Ascending aorta (tissue), 2 donors: ENCODE results near the gene STAMBPL1. TPM values are rescaled to one million over a fixed set of nuclear protein-coding genes. Genes with fewer than 3 reads are reported as not detected.

Experiments
- DNase-seq, 2 donors: peaks; one replicate each; pipeline ENCODE4 v3.0.0-alpha.2; 2019; ENCODE audit warnings: low spot score in 2 of 2
- H3K27ac ChIP-seq, 2 donors: fragments of 200-600 bp; sonication (generic); one replicate each; pipeline ENCODE4 v1.5.1; 2016 to 2017; ENCODE audit warnings: mild to moderate bottlenecking in 1 of 2
- H3K27me3 ChIP-seq: fragments of 200-600 bp; sonication (generic); one replicate; pipeline ENCODE4 v1.5.1; 2017
- H3K36me3 ChIP-seq, 2 donors: fragments of 200-600 bp; sonication (generic); one replicate each; pipeline ENCODE4 v1.5.1; 2016
- H3K4me1 ChIP-seq, 2 donors: fragments of 200-600 bp; sonication (generic); one replicate each; pipeline ENCODE4 v1.5.1; 2016 to 2017; ENCODE audit warnings: mild to moderate bottlenecking in 1 of 2
- H3K4me3 ChIP-seq, 2 donors: fragments of 200-600 bp; sonication (generic); one replicate each; pipeline ENCODE4 v1.5.1; 2016 to 2017; ENCODE audit warnings: mild to moderate bottlenecking in 1 of 2
- H3K9me3 ChIP-seq, 2 donors: fragments of 200-600 bp; sonication (generic); one replicate each; pipeline ENCODE4 v1.5.1; 2016
- intact Hi-C: fragments of 100-400 bp; cut with DNase I; formaldehyde crosslinking; loops from one replicate; pipeline ENCODE4 v1.15.1; 2023
- total RNA-seq: library from RNA; depleted of rRNA; stranded (reverse); fragments of >200 nt; gene quantifications from one replicate; pipeline ENCODE4 v1.1.0, GENCODE V29; 2016
- TF ChIP-seq, protein P1 (sequence below), 3 experiments: fragments of 200-600 bp in 2 of 3; fragments of 450-650 bp in 1 of 3; sonication (generic) in 2 of 3; IDR thresholded peaks; one replicate each; pipeline ENCODE4 v1.5.1; 2016 to 2019; ENCODE audit warnings: antibody characterized with exemption in 3 of 3, mild to moderate bottlenecking in 1 of 3, moderate library complexity in 1 of 3

STAMBPL1 gene
- total RNA-seq, 1 donor from 2014 or later: 37.0 TPM

DNA sequence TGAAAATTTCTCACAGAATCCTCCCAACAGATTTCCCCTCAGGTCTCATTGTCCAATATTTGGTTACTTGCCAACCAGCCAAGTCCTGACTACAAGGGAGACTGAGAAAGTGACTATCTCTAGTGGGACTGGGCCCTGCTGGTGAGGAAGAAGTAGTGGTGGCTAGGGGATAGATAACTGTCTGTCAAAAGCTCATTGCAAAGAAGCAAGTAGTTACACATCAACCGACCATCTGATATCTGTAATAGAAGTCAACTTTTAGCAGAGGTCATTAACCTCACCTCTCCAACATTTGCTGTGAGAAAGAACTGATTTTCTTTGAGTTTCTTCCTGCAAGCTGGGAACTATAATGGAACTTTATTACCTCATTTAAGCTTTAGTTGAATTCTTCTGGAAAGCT lies 15.2 kb downstream of the STAMBPL1 start:
- no peak overlapping the region for H3K27ac ChIP-seq
- no peaks in the 10 kb centered on the region for H3K27me3 ChIP-seq
- no peak for DNase-seq
- no peak overlapping the region for H3K4me3 ChIP-seq
- no peaks in the 10 kb centered on the region for H3K36me3 ChIP-seq
- intact Hi-C loops: no loop called here
- no peaks in the 10 kb centered on the region for H3K9me3 ChIP-seq
- no peaks in the 10 kb centered on the region for H3K4me1 ChIP-seq
- TF ChIP-seq, protein P1, sequence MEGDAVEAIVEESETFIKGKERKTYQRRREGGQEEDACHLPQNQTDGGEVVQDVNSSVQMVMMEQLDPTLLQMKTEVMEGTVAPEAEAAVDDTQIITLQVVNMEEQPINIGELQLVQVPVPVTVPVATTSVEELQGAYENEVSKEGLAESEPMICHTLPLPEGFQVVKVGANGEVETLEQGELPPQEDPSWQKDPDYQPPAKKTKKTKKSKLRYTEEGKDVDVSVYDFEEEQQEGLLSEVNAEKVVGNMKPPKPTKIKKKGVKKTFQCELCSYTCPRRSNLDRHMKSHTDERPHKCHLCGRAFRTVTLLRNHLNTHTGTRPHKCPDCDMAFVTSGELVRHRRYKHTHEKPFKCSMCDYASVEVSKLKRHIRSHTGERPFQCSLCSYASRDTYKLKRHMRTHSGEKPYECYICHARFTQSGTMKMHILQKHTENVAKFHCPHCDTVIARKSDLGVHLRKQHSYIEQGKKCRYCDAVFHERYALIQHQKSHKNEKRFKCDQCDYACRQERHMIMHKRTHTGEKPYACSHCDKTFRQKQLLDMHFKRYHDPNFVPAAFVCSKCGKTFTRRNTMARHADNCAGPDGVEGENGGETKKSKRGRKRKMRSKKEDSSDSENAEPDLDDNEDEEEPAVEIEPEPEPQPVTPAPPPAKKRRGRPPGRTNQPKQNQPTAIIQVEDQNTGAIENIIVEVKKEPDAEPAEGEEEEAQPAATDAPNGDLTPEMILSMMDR (IDR thresholded peaks at IDR 0.05): no peak

DNA sequence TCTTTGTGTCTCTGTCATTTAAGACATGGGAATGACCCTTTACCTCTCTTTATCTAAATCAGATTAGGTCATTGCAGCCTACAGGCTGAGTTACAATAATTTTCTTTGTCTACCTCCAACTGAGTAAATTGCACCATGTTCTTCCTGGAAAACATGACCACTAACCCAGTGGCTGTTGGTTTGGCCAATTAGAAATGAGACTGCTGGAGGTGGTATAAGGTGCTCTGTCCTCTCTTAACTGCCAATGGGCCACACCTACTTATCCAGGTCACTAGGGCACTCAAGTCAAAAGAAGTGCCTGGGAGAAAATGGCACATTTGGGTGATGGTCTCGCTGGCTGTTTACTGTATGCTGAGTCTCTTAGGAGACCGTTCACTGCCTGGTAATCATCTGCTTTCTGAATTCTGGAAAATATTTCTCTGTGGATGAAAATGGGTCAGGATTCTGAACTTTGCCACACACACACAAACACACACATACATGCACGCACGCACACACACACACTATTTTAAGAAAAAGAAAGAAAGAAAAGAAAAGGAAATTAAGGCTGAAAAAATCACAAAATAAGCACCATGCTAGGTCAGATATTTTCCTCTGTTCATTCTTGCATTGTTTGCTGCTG lies 16.4 kb downstream of the STAMBPL1 start:
- TF ChIP-seq, protein P1 (IDR thresholded peaks at IDR 0.05): no peak
- Histone ChIP-seq H3K9me3 (no peaks in the 10 kb centered on the region), H3K27me3 (no peaks in the 10 kb centered on the region), H3K27ac (no peak overlapping the region), H3K4me3 (no peak overlapping the region), H3K4me1 (no peaks in the 10 kb centered on the region), H3K36me3 (no peaks in the 10 kb centered on the region)
- DNase-seq: no peak
- intact Hi-C loops: no loop called here

DNA sequence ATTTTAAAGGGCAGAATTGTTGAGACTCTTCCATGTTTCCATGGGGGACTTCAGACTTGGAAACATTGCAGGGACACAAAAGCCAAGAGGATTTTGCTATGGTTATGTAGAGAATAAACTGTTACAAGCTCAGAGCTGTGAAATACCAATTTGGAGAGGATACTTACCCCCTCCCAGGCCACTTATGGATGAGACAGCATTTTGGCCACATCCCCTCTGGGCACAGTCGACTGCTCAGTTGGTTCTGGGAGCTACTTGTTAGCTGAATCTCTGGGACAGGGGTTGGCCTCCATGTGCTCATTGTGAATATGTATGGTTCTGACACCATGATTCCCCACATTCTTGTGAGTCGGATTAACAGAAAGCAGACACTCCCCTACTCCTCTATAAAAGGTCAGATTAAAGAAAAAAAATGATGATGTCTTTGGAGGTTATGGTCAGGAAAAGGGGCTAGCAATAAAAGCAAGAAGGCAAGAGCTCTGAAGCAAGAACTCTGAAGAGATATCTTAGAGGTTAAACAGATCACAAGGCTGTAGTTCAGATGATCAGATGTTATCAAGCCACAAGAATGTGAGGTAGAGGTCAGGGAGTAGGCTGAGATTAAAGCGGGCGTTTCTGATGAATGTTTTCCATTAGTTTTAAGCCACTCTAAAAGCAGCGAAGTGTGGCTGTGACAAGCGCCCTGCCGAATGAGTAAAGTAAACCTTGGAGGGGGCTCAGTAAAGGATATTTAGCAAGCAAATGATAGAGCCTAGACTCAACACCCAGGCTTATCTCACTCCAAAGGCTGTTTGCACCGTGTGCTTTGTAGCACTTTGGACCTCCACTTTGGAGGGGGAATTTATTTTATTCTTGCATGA lies 17.2 kb downstream of the STAMBPL1 start:
- Histone ChIP-seq H3K9me3 (no peaks in the 10 kb centered on the region), H3K4me1 (no peaks in the 10 kb centered on the region), H3K4me3 (no peak overlapping the region), H3K36me3 (no peaks in the 10 kb centered on the region), H3K27ac (no peak overlapping the region), H3K27me3 (no peaks in the 10 kb centered on the region)
- intact Hi-C loops: no loop called here
- no peak for DNase-seq
- TF ChIP-seq, protein P1 (IDR thresholded peaks at IDR 0.05): no peak

DNA sequence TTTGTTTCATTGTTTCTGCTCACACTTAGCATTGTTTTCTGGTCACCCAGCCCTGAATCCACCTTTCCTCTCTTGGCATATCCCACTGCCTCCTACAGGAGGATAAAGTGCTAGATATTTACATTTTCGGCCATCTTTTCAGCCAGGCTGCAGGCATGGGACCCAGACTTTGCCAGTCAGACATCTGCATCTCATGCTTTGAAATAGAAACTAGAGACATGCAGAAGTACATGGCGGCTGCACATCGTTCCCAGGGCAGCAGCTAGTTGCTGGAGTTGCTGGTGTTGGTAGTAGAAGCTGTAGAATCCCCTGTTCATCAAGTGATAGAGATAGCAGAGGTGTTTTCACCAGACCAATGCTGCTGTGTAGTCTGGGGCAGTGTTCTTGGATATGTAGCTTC lies 18.7 kb downstream of the STAMBPL1 start:
- H3K27me3 ChIP-seq: no peaks in the 10 kb centered on the region
- H3K4me3 ChIP-seq: no peak overlapping the region
- DNase-seq: no peak
- H3K36me3 ChIP-seq: no peaks in the 10 kb centered on the region
- H3K9me3 ChIP-seq: no peaks in the 10 kb centered on the region
- H3K27ac ChIP-seq: no peak overlapping the region
- no peaks in the 10 kb centered on the region for H3K4me1 ChIP-seq
- intact Hi-C loops: no loop called here
- TF ChIP-seq, protein P1 (IDR thresholded peaks at IDR 0.05): no peak

DNA sequence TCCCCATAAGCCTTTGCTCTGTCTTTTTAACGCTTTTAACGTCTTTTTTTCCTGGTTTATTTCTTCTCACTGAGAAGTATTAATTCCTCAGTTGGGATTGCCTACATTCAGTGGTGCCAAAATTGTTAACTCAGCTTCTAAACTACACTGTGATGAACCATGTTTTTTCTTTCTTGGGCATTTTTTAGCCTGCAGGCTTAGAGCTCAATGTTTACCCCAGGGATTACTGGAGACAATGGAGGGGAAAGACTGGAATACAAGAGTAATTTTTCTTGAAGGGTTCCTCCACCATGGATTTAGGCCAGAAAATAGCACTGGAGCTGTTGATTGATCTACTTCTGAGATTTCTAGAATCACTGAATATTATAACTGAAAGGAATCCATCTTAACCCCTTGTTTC lies 19.8 kb downstream of the STAMBPL1 start:
- Histone ChIP-seq H3K4me1 (no peaks in the 10 kb centered on the region), H3K9me3 (no peaks in the 10 kb centered on the region), H3K36me3 (no peaks in the 10 kb centered on the region), H3K27ac (no peak overlapping the region), H3K4me3 (no peak overlapping the region), H3K27me3 (no peaks in the 10 kb centered on the region)
- TF ChIP-seq, protein P1 (IDR thresholded peaks at IDR 0.05): no peak
- no peak for DNase-seq
- intact Hi-C loops: no loop called here
